ENCODE measurements around the gene DHCR24. TPM values are rescaled to one million over a fixed set of nuclear protein-coding genes. Genes with fewer than 3 reads are reported as not detected.
A peak's percentile ranks its signal among the peaks of the same experiment; 100 is the strongest.

Gene DHCR24
- total and polyA plus RNA-seq, 2 of the 13 experiments (the other 11 are each of a cell fraction or from before 2014, with no cell fraction given), result 374 to 448 TPM

GRCh38 chr1:54869173-54869851 lies 17.7 kb downstream of the DHCR24 start (continued):
- TF ChIP-seq, protein P1, sequence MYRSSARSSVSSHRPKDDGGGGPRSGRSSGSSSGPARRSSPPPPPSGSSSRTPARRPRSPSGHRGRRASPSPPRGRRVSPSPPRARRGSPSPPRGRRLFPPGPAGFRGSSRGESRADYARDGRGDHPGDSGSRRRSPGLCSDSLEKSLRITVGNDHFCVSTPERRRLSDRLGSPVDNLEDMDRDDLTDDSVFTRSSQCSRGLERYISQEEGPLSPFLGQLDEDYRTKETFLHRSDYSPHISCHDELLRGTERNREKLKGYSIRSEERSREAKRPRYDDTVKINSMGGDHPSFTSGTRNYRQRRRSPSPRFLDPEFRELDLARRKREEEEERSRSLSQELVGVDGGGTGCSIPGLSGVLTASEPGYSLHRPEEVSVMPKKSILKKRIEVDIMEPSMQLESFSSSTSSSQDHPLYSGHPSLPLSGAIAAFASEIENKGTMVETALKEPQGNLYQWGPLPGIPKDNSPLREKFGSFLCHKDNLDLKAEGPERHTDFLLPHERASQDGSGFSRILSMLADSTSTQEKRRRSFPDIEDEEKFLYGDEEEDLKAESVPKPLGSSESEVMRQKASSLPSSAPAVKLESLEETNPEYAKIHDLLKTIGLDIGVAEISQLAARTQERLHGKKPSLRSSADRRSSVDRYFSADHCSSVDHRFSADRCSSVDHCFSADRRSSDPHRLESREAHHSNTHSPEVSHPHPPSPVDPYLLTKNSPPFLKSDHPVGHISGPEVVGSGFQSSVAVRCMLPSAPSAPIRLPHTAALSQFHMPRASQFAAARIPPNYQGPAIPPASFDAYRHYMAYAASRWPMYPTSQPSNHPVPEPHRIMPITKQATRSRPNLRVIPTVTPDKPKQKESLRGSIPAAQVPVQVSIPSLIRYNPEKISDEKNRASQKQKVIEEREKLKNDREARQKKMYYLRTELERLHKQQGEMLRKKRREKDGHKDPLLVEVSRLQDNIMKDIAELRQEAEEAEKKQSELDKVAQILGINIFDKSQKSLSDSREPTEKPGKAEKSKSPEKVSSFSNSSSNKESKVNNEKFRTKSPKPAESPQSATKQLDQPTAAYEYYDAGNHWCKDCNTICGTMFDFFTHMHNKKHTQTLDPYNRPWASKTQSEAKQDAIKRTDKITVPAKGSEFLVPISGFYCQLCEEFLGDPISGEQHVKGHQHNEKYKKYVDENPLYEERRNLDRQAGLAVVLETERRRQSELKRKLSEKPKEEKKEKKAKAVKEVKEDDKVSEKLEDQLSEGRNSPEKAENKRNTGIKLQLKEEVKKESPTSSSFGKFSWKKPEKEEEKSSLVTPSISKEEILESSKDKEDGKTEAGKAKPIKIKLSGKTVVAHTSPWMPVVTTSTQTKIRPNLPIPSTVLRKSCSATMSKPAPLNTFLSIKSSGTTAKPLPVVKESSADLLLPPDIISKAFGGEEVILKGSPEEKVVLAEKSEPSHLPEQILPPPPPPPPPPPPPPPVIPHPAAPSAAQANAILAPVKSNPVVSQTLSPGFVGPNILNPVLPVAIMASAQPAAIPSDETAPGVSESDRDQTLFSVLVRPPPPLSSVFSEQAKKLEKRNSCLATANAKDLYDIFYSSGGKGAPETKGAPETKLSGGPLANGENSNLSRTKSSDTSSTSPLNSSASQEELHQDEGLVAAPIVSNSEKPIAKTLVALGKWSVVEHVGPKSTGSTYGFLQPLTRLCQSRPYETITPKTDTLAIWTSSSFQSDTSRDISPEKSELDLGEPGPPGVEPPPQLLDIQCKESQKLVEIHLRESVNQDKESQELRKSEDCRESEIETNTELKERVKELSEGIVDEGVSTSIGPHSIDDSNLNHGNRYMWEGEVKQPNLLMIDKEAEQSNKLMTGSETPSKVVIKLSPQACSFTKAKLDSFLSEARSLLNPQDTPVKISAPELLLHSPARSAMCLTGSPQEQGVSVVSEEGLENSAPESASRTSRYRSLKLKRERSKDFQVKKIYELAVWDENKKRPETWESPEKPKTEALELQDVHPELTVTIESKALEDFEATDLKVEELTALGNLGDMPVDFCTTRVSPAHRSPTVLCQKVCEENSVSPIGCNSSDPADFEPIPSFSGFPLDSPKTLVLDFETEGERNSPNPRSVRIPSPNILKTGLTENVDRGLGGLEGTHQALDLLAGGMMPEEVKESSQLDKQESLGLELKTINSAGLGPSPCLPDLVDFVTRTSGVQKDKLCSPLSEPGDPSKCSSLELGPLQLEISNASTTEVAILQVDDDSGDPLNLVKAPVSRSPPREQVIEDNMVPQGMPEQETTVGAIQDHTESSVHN (CRISPR knock-in tag; IDR thresholded peaks at IDR 0.05), result no peak
- peak; percentile 28 for TF ChIP-seq SKI (IDR thresholded peaks at IDR 0.05; ENCODE audit: partially characterized antibody)
- peak; percentile 70; the same call in 1 of the 2 replicates for TF ChIP-seq KDM6A (CRISPR knock-in tag; IDR thresholded peaks at IDR 0.05; ENCODE audit: low read depth)
- TF ChIP-seq REXO4 (CRISPR knock-in tag; IDR thresholded peaks at IDR 0.05; ENCODE audit: borderline replicate concordance), result no peak
- peak; percentile 92 for TF ChIP-seq FOXA3 (CRISPR knock-in tag; IDR thresholded peaks at IDR 0.05)
- TF ChIP-seq ZNF18 (CRISPR knock-in tag; IDR thresholded peaks at IDR 0.05; ENCODE audit: insufficient replicate concordance), result peak; percentile 59
- TF ChIP-seq, protein P2, sequence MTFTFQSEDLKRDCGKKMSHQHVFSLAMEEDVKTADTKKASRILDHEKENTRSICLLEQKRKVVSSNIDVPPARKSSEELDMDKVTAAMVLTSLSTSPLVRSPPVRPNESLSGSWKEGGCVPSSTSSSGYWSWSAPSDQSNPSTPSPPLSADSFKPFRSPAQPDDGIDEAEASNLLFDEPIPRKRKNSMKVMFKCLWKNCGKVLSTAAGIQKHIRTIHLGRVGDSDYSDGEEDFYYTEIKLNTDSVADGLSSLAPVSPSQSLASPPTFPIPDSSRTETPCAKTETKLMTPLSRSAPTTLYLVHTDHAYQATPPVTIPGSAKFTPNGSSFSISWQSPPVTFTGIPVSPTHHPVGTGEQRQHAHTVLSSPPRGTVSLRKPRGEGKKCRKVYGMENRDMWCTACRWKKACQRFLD (CRISPR knock-in tag; IDR thresholded peaks at IDR 0.05; ENCODE audit: borderline replicate concordance), result no peak
- TF ChIP-seq HNF4G (IDR thresholded peaks at IDR 0.05; ENCODE audit: borderline replicate concordance, low read depth, low read length), result peak; percentile 66
- TF ChIP-seq HNF4G (CRISPR knock-in tag; IDR thresholded peaks at IDR 0.05; ENCODE audit: borderline replicate concordance, low read depth), result no peak
- TF ChIP-seq ASH2L (IDR thresholded peaks at IDR 0.05; ENCODE audit: insufficient read length, low read depth, low read length), result peak; percentile 79
- no peak for TF ChIP-seq ZNF552 (CRISPR knock-in tag; IDR thresholded peaks at IDR 0.05; ENCODE audit: borderline replicate concordance)
- no peak for TF ChIP-seq NFRKB (IDR thresholded peaks at IDR 0.05)
- TF ChIP-seq ZNF558 (CRISPR knock-in tag; IDR thresholded peaks at IDR 0.05; ENCODE audit: borderline replicate concordance), result no peak
- TF ChIP-seq ZNF7 (CRISPR knock-in tag; IDR thresholded peaks at IDR 0.05), result peak; percentile 94

Data from HepG2 (cell line).